Activated naive CD8-positive, alpha-beta T cell treated with anti-CD3 and anti-CD28 coated beads for 36 hours (primary cell): Measurements from ENCODE around the gene SUCLG2. TPM values are rescaled to one million over a fixed set of nuclear protein-coding genes. Genes with fewer than 3 reads are reported as not detected.
"Not testable (repeated sequence)": the region's sequence is repeated elsewhere in the genome, so short reads cannot be mapped to it uniquely, and the experiment has no call there.

Experiments used
- DNase-seq: peaks from one replicate; pipeline ENCODE4 v3.0.0; 2021
- H3K27ac Mint-ChIP-seq: one replicate; pipeline ENCODE4 v1.8.0; 2022; ENCODE audit warnings: mild to moderate bottlenecking, moderate library complexity, mixed read lengths
- H3K27me3 Mint-ChIP-seq: one replicate; pipeline ENCODE4 v1.8.0; 2022; ENCODE audit warnings: mild to moderate bottlenecking, mixed read lengths
- H3K36me3 Mint-ChIP-seq: one replicate; pipeline ENCODE4 v1.8.0; 2021; ENCODE audit warnings: mild to moderate bottlenecking, mixed read lengths
- H3K4me1 Mint-ChIP-seq: one replicate; pipeline ENCODE4 v1.8.0; 2021; ENCODE audit warnings: mixed read lengths
- H3K4me3 Mint-ChIP-seq: one replicate; pipeline ENCODE4 v1.8.0; 2022; ENCODE audit warnings: mild to moderate bottlenecking, moderate library complexity, mixed read lengths
- H3K9me3 Mint-ChIP-seq: one replicate; pipeline ENCODE4 v1.8.0; 2022; ENCODE audit warnings: mixed read lengths
- total RNA-seq, 2 experiments: library from RNA; stranded (reverse); gene quantifications; one replicate each; pipeline ENCODE4 v1.2.3, GENCODE V29; 2021

SUCLG2 gene
- total RNA-seq, 2 experiments from 2014 or later: 64.2 to 65.4 TPM

DNA sequence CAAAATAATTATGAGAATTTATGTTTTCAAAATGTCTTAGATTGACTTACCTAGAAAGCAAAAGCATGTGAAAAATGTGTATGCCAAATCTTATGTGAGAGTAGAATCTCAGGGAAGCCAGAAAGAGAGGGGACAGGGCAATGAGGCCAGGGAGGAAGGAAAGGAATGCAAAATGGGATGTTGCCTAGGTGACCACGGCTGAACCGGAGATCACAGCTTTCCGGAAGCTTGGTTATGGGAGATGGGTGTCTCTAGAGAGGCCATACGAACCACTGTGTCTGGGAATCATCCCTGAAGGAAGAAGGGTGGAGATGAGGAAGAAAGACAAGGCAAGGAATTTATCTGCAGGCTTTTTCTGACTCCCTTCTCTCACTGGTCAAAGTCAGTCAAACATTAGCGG is 76.0 kb downstream of the SUCLG2 start:
- DNase-seq: no peak
- Mint-ChIP-seq H3K4me3 (no peak overlapping the region), H3K4me1 (peaks cover 20% of the 10 kb centered on the region), H3K36me3 (peaks cover 64% of the 10 kb centered on the region), H3K27ac (no peak overlapping the region), H3K9me3 (peaks cover 12% of the 10 kb centered on the region), H3K27me3 (no peaks in the 10 kb centered on the region)

DNA sequence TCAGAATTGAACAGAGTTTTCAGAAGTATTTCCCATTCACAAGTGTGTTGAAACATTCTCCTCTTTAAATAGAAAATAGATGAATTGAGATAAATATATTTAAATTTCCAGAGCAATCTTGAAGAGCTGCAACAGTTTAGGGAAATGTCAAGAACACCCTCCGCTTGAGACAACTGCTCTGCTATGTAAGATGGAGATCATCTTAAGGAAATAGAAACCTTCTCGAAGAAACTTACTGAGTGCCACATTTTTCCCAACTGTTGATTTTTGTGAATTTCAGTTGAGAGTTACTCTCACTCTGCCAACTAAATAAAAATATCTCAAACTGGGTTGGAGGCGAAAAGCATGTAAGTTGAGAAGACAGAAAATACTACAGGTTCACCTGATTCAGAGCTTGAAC is 78.0 kb downstream of the SUCLG2 start:
- H3K36me3 Mint-ChIP-seq: peaks cover 62% of the 10 kb centered on the region
- H3K4me3 Mint-ChIP-seq: no peak overlapping the region
- H3K4me1 Mint-ChIP-seq: peaks cover 20% of the 10 kb centered on the region
- H3K27me3 Mint-ChIP-seq: no peaks in the 10 kb centered on the region
- no peak for DNase-seq
- H3K9me3 Mint-ChIP-seq: peaks cover 15% of the 10 kb centered on the region
- H3K27ac Mint-ChIP-seq: no peak overlapping the region

DNA sequence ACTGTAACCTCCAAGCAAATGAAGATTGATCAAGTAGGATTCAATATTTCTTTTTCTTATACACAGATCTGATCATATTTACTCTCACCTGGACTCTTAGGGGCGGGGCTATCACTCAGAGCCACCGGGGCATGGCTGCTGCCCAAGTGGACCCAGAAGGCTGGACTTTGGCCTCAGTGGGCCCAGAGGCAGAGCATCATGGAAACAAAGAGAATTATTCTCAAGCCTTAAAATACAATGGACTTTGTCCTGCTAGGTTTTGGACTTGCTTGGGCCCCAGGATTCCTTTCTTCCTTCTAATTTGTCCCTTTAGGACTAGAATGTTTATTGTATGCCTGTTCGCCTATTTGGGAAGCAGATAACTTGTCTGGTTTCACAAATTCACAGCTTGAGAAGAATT is 85.1 kb downstream of the SUCLG2 start:
- no peak overlapping the region for H3K4me3 Mint-ChIP-seq
- no peak overlapping the region for H3K27ac Mint-ChIP-seq
- peaks cover 11% of the 10 kb centered on the region for H3K4me1 Mint-ChIP-seq
- peaks cover 24% of the 10 kb centered on the region for H3K9me3 Mint-ChIP-seq
- H3K27me3 Mint-ChIP-seq: no peaks in the 10 kb centered on the region
- DNase-seq: no peak
- peaks cover 61% of the 10 kb centered on the region for H3K36me3 Mint-ChIP-seq

DNA sequence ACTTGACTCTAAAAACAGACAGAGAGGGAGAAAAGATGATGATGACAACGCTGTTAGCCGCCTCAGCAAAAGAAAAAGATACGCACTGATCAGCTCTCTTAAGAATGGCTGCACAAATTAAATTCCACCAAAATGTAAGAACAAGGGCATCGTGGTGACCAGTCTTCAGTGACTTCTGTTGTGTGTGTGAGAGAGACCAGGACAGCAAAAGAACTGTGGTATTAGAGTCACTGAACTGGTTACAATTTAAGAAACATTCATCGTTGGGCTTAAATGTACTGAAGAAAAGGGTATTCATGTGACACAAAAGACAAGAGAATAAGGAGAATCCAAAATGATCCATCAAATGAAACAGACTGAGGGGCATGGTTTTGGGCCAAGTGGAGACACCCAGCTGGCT is 86.5 kb downstream of the SUCLG2 start:
- no peak for DNase-seq
- Mint-ChIP-seq H3K4me1 (peaks cover 9% of the 10 kb centered on the region), H3K27ac (no peak overlapping the region), H3K9me3 (peaks cover 14% of the 10 kb centered on the region), H3K36me3 (peaks cover 48% of the 10 kb centered on the region), H3K27me3 (no peaks in the 10 kb centered on the region), H3K4me3 (no peak overlapping the region)

DNA sequence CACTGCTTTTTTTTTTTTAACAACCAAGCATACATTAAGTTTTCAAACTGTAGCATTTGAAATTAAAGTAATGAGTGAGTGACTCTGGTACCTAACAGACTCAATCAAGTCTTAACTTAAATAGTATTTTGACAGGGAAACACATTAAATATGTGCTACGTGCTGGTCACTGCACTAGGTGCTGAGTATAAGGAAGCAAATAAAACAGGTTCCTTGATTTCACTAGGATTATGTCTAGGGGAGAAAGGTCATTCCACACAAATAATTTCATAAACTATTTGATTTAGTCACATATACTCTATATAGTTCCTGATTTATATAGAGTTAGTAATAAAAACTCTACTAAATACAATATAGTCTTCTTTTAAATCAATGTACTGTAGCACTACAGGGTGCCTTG is 89.4 kb downstream of the SUCLG2 start:
- no peak for DNase-seq
- Mint-ChIP-seq H3K4me1 (peaks cover 14% of the 10 kb centered on the region), H3K4me3 (no peak overlapping the region), H3K27ac (no peak overlapping the region), H3K27me3 (no peaks in the 10 kb centered on the region), H3K9me3 (peaks cover 4% of the 10 kb centered on the region), H3K36me3 (peaks cover 34% of the 10 kb centered on the region)

DNA sequence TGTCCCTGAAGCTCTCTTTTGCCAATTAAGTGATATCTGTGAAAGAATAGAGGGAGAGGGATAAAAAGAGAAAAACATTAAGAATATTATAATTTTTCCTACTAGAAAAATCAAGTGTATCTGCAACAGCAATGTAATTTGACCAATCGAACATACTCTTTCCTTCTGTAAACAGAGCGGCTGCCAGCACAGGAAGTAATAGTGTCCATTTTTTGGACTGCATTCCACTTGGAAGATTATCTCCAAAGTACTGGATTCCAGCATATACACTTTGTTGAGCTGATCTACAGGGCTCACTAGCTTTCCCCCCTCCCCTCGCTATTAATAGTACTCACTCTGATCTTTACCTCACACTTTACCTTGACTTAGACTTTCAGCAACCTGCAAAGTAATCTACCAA is 90.4 kb downstream of the SUCLG2 start:
- Mint-ChIP-seq H3K4me1 (peaks cover 14% of the 10 kb centered on the region), H3K36me3 (peaks cover 29% of the 10 kb centered on the region), H3K4me3 (no peak overlapping the region), H3K27ac (no peak overlapping the region), H3K9me3 (peaks cover 4% of the 10 kb centered on the region), H3K27me3 (no peaks in the 10 kb centered on the region)
- no peak for DNase-seq

DNA sequence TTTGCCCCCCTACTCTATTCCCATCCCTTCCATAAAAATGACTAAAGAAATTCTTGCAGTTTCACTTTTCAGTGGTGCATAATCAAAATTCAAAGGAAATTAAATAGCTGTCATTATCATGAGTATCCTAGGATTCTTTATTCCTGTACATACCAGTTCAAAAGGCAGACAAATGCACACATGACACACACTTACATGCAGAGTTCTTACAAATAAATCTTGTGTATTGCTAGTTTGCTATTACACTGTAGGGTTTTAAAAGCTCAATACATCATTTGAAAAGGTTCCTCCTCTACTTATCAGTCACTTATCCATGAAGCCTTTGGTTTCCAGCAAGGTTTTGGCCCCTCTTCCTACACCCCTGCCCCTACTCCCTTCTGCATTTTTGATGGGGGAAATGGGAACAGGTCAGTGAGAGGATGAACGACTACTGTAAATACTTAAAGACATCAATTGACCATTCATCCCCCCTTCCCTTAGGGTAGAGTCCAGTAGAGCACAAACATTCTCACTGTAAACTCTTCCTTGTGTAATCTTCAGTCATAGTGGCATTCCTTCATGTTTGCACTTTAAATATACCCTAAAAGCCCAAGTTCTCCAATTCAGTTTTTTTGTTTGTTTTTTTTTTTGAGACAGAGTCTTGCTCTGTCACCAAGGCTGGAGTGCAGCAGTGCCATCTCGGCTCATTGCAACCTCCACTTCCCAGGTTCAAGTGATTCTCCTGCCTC is 92.6 kb downstream of the SUCLG2 start:
- Mint-ChIP-seq H3K27ac (no peak overlapping the region), H3K4me1 (peaks cover 16% of the 10 kb centered on the region), H3K36me3 (peaks cover 30% of the 10 kb centered on the region), H3K27me3 (no peaks in the 10 kb centered on the region), H3K4me3 (no peak overlapping the region), H3K9me3 (no peaks in the 10 kb centered on the region)
- no peak for DNase-seq

DNA sequence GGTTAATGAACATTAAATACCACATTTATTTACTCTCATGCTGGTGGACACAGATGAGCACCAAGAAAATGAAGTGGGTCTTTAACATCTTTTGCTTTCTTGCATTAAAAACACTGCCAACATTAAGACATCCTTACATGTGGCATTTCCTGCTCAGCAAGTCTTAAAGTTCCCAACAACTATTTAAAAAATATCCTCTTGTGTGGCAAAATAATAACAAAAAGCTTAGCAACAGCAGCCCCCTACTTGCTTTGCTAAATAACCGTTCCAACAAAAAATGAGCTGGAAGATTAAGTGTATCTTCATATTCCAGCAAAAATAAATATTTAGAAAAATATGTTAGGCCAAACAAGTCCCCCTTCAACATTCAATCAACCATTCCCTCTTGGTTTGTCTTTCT is 93.1 kb downstream of the SUCLG2 start:
- no peaks in the 10 kb centered on the region for H3K27me3 Mint-ChIP-seq
- peaks cover 33% of the 10 kb centered on the region for H3K36me3 Mint-ChIP-seq
- no peak overlapping the region for H3K4me3 Mint-ChIP-seq
- no peak overlapping the region for H3K27ac Mint-ChIP-seq
- no peaks in the 10 kb centered on the region for H3K9me3 Mint-ChIP-seq
- no peak for DNase-seq
- H3K4me1 Mint-ChIP-seq: peaks cover 16% of the 10 kb centered on the region

DNA sequence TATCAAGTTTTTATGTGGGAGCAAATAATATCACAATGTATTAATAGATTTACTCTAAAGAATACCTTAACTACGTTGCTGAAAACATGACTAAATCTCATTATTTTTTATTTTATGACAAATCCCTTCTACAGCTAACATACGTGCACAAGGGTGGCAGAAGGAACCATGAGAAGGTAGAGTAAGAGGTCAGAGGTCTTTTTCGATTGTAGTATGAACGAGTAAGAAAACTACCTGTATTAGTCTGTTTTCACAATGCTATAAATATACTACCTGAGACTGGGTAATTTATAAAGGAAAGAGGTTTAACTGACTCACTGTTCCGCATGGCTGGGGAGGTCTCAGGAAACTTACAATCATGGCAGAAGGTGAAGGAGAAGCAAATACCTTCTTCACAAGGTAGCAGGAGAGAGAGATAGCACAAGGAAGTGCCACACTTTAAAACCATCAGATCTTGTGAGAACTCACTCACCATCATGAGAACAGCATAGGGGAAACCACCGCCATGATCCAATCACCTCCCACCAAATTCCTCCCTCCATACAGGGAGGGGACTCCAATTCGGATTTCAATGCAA is 95.3 kb downstream of the SUCLG2 start:
- H3K27ac Mint-ChIP-seq: no peak overlapping the region
- H3K4me1 Mint-ChIP-seq: peaks cover 18% of the 10 kb centered on the region
- no peaks in the 10 kb centered on the region for H3K27me3 Mint-ChIP-seq
- peaks cover 48% of the 10 kb centered on the region for H3K36me3 Mint-ChIP-seq
- no peak for DNase-seq
- no peak overlapping the region for H3K4me3 Mint-ChIP-seq
- no peaks in the 10 kb centered on the region for H3K9me3 Mint-ChIP-seq

DNA sequence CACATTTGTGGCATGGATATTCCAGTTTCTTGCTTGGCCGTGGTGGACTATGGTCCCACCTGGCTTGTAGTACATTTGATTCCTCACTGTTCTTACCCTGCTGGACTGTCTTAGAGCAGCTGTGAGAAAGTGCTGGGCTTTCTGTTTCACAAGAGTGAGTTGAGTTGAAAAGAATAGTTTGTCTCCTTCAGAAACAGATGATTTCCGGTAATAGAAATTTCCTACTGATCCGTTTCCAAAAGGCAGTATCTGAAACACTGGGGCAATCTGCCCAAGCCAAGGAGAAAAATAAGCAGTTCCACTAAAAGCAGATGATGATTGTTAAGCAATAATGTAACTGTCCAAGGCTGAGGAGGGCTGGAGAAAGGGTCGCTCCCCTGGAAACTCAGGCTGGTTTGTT is 96.0 kb downstream of the SUCLG2 start:
- Mint-ChIP-seq H3K36me3 (peaks cover 48% of the 10 kb centered on the region), H3K4me1 (peaks cover 18% of the 10 kb centered on the region), H3K27me3 (no peaks in the 10 kb centered on the region), H3K4me3 (no peak overlapping the region), H3K9me3 (no peaks in the 10 kb centered on the region), H3K27ac (no peak overlapping the region)
- DNase-seq: no peak

DNA sequence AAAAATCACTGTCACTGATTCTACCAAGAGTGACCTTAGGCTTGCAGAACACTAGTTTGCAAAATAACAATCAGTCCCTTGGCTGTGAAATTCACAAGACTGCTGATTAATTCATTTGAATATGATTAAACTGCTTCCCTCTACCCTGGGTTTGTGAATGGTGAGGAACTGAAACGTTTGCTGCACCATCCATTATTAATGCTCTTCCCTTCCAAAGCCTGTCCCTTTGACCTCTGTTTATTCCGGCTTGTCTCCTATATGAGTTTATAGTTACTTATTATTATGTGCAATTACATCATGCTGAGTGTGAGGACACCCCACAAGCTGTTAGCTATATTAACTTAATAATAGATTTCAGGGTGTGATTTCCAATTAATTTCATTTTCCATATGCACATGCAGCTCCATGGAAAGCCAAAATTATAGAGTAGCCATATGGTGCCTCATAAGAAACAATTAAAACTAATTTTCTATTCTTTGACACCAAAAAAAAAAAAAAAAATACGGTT is 96.5 kb downstream of the SUCLG2 start:
- peaks cover 20% of the 10 kb centered on the region for H3K4me1 Mint-ChIP-seq
- no peak overlapping the region for H3K4me3 Mint-ChIP-seq
- DNase-seq: no peak
- no peaks in the 10 kb centered on the region for H3K27me3 Mint-ChIP-seq
- H3K36me3 Mint-ChIP-seq: peaks cover 51% of the 10 kb centered on the region
- H3K27ac Mint-ChIP-seq: no peak overlapping the region
- no peaks in the 10 kb centered on the region for H3K9me3 Mint-ChIP-seq

DNA sequence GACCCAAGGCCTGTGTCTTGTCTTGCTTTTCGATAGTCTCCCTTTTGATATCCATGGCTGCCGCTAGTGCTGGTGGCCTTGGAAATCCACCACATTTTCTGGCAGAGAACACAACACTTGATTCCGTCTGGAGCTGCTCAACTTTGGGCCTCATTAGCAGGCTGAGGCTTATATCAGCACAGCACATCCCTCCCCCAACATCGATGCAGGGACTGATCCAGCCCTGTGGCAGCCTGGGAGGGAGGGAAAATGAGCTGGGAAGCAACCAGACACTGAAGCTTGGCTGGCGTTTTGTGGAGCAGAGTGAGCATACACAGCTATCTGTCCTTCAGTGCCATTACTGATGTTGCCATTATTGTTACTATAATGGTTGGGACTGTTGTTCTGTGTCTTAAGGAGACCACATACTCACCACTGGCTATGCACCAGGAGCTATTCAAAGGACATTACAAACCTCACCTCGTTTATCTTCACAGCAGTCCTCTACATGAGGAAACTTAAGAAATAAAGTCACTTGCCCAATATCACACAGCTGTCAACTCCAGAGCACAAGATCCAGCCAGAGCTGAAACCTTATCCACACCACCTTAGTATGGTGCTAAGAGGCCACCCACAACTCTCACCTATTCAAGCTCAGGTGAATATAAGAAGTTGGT is 102.9 kb downstream of the SUCLG2 start:
- Mint-ChIP-seq H3K4me3 (no peak overlapping the region), H3K4me1 (peaks cover 14% of the 10 kb centered on the region), H3K36me3 (peaks cover 42% of the 10 kb centered on the region), H3K27ac (no peak overlapping the region), H3K9me3 (no peaks in the 10 kb centered on the region), H3K27me3 (no peaks in the 10 kb centered on the region)
- no peak for DNase-seq

DNA sequence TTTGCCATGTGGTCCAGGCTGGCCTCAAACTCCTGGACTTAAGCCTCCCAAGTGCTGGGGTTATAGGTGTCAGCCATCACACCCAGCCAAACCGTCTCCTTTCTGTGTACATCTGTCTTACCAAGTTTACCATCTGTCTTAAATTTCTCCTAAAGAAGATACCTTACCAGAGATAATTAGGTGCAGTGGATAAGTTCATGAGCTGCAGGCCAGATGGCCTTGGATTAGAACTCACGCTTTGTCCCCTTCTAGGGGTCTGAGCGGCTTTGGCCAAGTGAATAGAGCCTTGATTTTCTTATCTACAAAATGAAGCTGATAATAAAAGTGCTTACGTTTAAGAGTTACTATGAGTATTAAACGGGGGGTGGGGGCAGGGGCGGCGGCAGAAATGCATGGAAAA is 103.9 kb downstream of the SUCLG2 start:
- Mint-ChIP-seq H3K9me3 (no peaks in the 10 kb centered on the region), H3K36me3 (peaks cover 37% of the 10 kb centered on the region), H3K4me3 (no peak overlapping the region), H3K4me1 (peaks cover 14% of the 10 kb centered on the region), H3K27ac (no peak overlapping the region), H3K27me3 (no peaks in the 10 kb centered on the region)
- no peak for DNase-seq

DNA sequence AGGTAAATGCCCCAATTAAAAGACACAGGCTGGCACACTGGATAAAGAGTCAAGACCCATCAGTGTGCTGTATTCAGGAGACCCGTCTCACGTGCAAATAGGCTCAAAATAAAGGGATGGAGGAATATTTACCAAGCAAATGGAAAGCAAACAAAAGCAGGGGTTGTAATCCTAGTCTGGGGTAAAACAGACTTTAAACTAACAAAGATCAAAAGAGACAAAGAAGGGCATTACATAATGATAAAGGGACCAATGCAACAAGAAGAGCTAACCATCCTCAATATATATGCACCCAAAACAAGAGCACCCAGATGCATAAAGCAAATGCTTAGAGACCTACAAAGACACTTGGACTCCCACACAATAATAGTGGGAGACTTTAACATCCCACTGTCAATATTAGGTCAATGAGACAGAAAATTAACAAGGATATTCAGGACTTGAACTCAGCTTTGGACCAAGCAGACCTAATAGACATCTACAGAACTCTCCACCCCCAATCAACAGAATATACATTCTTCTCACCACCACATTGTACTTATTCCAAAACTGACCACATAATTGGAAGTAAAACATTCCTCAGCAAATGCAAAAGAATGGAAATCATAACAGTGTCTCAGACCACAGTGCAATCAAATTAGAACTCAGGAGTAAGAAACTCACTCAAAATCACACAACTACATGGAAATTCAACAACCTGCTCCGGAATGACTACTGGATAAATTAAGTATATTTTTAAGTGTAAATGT is 111.7 kb downstream of the SUCLG2 start:
- not testable (repeated sequence) for DNase-seq, H3K27ac Mint-ChIP-seq, H3K27me3 Mint-ChIP-seq, H3K4me1 Mint-ChIP-seq, H3K4me3 Mint-ChIP-seq
- peaks cover 21% of the 10 kb centered on the region for H3K9me3 Mint-ChIP-seq
- peaks cover 61% of the 10 kb centered on the region for H3K36me3 Mint-ChIP-seq
